GM18508 (cell line): ENCODE data around the gene UNKL.

Experiments used
- ATAC-seq: cut with Tn5 transposase; IDR thresholded peaks from one replicate; pipeline ENCODE4 v1.9.1; 2021; ENCODE audit warnings: moderate number of reproducible peaks; ENCODE audit not compliant: insufficient read depth, unreplicated experiment

Gene UNKL

DNA sequence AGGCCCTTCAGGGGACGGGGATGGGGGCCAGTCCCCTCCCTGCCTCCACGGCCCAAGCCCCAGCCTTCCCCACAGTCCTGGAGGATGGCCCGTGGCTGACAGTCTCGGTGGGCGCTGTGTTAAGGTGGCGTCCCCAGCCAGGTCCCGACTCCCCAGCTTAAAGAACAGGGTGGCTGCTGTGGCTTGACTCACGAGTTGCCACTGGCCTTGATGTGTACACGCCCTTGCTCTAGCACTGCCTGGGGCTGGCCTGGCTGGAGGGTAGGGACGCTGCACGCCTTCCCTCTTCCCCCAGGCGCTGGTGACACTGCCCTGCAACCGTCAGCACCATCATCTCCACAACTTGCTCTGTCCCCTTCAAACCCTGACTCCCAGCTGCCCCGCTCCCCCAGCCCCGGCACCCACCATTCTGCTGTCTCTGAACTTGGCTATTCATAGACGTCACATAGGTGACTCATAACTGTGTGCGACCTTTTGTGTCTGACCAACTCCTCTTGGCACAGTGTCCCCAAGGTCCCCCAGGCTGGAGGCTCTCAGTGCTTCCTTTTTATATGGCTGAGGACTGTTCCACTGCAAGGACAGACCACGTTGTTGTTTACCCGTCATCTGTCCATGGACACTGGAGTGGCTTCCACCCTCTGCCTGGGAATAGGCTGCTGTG is 56.5 kb downstream of the UNKL start:
- no peak for ATAC-seq

- ATAC-seq = no peak
These were observed 58.2 kb downstream of the UNKL start for GRCh38 chr16:1356061-1356900.

DNA sequence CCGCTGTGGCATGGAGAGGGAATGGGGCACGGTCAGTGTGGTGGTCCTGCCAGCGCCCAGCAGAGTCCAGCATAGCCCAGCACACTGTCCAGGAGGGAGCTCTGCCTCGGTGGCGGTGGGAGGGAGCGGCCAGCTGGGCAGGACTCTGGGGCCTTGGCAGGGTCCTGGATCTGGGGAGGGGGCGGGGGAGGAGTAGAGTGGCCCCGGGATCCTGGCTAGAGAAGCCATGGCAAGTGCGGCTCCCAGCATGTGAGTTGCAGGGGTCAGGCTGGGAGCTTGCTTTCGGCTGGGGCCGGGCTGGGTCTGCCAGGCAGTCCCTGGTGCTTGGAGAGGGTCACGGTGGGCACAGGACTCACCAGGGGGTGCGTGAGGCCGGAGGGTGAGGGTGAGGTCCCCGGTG is 58.9 kb downstream of the UNKL start:
- ATAC-seq = no peak

DNA sequence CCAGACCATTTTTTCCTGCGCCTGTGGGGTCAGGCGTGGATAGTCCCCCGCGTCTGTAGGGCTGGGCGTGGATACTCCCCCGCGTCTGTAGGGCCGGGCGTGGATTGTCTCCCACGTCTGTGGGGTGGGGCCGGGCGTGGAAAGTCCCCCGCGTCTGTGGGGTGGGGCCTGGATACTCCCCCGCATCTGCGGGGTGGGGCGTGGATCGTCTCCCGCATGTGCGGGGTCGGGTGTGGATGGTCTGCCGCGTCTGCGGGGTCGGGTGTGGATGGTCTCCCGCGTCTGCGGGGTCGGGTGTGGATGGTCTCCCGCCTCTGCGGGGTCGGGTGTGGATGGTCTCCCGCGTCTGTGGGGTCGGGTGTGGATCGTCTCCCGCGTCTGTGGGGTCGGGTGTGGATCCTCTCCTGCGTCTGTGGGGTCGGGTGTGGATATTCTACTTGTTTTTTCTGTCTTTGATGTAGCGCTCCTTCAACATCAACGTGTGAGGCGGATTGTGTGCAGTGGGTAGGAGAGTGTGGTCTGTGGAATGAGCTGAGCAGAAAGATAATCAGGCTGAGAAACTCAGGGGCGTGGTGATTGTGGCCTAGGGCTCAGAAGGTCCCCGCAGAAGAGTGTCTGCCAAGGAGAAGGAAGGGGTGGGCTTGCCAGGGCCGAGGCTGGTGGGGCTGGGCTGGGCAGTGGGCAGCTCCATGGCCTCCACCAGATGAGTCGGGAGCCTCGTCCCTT is 59.5 kb downstream of the UNKL start:
- no peak for ATAC-seq

GRCh38 chr16:1351582-1352362 is 62.7 kb downstream of the UNKL start, which contains the start of the genes GNPTG and TSR3:
GNPTG (plus strand) TSS chr16:1351931; CDS start chr16:1351966, 35 bp downstream.
TSR3 (minus strand) TSS chr16:1351878; CDS start chr16:1351804, 74 bp downstream.
- no peak for ATAC-seq

GRCh38 chr16:1351215-1351581 is 63.3 kb downstream of the UNKL start:
- ATAC-seq = no peak

GRCh38 chr16:1350691-1351090 is 63.8 kb downstream of the UNKL start:
- no peak for ATAC-seq

DNA sequence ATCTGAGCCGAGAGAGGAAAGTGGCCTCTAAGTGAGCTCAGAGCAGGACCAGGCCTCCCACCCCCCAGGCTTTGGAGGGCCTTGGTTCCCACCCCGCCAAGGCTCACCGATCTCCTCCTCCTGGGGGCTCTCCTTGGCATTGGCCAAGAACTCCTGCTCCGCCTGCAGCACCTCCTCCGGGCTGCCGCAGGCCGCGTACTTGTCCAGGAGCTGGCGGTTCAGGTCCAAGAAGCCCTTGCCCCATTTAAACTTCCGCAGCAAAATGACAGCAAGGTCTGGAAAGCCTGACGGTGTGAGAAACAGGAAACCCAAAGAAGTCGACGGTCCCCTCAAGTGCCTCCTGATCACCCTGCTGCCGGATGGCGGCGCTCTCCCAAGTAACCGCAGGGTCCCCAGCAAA is 64.6 kb downstream of the UNKL start:
- ATAC-seq = no peak

DNA sequence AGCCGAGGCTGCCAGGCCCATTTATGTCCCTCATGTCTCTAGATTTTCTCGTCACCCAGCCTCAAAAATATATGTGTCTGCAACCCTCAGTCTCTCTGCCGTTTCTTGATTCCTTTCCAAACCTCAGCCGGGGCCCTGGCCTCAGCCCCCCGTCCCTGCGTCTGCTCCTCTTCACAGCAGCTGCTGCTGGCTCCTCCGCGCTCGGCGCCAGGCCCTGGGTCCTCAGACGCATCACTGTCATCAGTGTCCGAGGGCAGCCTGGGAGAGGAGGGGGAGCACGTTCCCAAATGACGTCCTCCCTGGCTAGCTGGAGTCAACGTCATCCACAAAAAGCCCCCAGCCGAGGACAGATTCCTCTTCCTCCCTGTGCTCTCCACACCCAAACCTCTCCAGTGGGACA is 65.2 kb downstream of the UNKL start:
- ATAC-seq = no peak

- no peak for ATAC-seq
These were observed 65.6 kb downstream of the UNKL start for GRCh38 chr16:1348926-1349325.

GRCh38 chr16:1348441-1348840 is 66.1 kb downstream of the UNKL start:
- ATAC-seq = no peak

DNA sequence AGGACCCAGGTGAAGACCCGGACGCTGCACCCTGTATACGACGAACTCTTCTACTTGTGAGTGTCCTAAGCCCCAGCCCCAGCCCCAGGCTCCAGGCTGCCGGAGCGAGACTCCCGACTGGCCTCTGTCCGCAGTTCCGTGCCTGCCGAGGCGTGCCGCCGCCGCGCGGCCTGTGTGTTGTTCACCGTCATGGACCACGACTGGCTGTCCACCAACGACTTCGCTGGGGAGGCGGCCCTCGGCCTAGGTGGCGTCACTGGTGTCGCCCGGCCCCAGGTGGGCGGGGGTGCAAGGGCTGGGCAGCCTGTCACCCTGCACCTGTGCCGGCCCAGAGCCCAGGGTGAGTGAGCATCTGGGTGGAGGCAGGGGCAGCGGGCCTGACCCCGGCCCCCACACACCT is 66.5 kb downstream of the UNKL start:
- no peak for ATAC-seq

GRCh38 chr16:1347286-1347855 is 67.1 kb downstream of the UNKL start:
- ATAC-seq = no peak

DNA sequence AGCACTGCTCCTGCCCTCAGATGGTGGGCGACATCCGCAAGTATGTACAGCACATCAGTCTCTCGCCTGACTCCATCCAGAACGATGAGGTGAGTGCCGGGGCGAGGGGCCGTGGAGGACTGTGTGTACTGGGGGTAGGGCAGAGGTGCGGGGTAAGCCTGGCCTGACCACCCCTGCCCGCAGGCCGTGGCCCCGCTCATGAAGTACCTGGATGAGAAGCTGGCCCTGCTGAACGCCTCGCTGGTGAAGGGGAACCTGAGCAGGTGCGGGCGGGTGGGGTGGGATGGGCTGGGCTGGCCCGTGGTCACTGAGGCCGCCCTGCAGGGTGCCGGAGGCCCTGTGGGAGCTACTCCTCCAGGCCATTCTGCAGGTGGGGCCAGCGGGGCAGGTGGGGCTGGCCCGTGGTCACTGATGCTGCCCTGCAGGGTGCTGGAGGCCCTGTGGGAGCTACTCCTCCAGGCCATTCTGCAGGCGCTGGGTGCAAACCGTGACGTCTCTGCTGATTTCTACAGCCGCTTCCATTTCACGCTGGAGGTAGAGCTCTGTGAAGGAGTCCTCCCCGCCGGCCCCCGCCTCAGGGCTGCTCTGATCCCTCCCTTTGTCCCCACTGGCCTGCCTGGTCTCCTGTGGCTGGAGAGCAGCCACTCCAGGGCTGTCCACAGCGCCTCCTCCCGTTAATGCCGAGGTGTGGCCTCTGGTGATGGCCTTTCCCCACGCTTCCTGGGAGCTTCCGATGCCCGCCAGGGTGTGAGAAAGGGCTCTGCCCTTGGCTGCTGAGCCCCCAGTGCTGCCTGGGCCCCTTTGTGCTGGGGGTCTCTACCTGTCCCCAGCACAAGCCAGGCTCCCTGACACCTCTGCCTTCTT is 67.8 kb downstream of the UNKL start:
- no peak for ATAC-seq

DNA sequence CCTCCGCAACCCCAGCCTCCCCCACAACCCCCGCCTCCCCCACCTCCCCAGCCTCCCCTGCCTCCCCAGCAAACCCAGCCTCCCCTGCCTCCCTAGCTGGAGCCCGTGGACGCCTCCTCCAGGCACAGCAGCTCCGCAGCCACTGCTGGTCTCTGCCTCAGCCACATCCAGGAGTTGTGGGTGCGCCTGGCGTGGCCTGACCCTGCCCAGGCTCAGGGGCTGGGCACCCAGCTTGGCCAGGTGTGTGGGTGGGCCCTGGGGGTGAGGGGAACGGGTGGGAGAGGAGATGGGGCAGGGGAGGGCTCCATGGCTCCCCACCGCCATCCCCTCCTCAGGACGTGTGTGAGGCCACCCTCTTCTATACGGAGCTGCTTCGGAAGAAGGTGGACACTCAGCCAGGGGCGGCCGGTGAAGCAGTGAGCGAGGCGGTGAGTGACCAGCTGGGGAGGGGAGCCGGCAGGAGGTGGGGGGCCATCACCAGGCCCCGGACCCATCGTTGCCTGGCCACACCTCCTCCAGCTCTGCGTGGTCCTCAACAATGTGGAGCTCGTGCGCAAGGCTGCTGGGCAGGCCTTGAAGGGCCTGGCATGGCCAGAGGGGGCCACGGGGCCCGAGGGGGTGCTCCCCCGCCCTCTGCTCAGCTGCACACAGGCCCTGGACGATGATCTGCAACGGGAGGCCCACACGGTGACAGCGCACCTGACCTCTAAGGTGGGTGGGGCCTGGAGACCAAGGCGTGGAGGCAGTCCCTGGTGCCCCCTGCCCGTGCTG is 68.7 kb downstream of the UNKL start:
- no peak for ATAC-seq

- ATAC-seq = no peak
These were observed 69.4 kb downstream of the UNKL start for GRCh38 chr16:1345087-1345486.

- no peak for ATAC-seq
These were observed 70.0 kb downstream of the UNKL start for GRCh38 chr16:1344499-1344898.
